GM21737 (cell line): ENCODE results near the gene YDJC.
"Not testable (repeated sequence)": the region's sequence is repeated elsewhere in the genome, so short reads cannot be mapped to it uniquely, and the experiment has no call there.

Experiments used
- ATAC-seq: cut with Tn5 transposase; IDR thresholded peaks from one replicate; pipeline ENCODE4 v1.9.1; 2021; ENCODE audit warnings: mild to moderate bottlenecking, moderate library complexity; ENCODE audit not compliant: unreplicated experiment

YDJC gene

GRCh38 chr22:21652010-21652546, 22.3 kb upstream of the YDJC start:
- peak; percentile 76 for ATAC-seq

- peak; percentile 29 for ATAC-seq
Measured at GRCh38 chr22:21651521-21652009, 21.7 kb upstream of the YDJC start.

GRCh38 chr22:21650823-21651520, 21.1 kb upstream of the YDJC start:
- ATAC-seq, result no peak

GRCh38 chr22:21650280-21650679, 20.5 kb upstream of the YDJC start:
- no peak for ATAC-seq

- ATAC-seq, result no peak
Measured at GRCh38 chr22:21646608-21647590, 17.1 kb upstream of the YDJC start.

GRCh38 chr22:21645513-21645912, 15.7 kb upstream of the YDJC start:
- not testable (repeated sequence) for ATAC-seq

GRCh38 chr22:21643533-21644357, 13.9 kb upstream of the YDJC start:
- ATAC-seq, result no peak

- ATAC-seq, result no peak
Measured at GRCh38 chr22:21642584-21643448, 13.0 kb upstream of the YDJC start.

GRCh38 chr22:21641789-21642583, 12.2 kb upstream of the YDJC start, which contains the start of gene SDF2L1:
Gene SDF2L1, plus strand, starts transcription at chr22:21642302. Its CDS starts 35 bp downstream, at chr22:21642337.
- peak; percentile 91 for ATAC-seq

GRCh38 chr22:21641417-21641788, 11.6 kb upstream of the YDJC start:
- peak; percentile 1 for ATAC-seq

GRCh38 chr22:21640810-21641209, 11.0 kb upstream of the YDJC start:
- ATAC-seq, result no peak

DNA sequence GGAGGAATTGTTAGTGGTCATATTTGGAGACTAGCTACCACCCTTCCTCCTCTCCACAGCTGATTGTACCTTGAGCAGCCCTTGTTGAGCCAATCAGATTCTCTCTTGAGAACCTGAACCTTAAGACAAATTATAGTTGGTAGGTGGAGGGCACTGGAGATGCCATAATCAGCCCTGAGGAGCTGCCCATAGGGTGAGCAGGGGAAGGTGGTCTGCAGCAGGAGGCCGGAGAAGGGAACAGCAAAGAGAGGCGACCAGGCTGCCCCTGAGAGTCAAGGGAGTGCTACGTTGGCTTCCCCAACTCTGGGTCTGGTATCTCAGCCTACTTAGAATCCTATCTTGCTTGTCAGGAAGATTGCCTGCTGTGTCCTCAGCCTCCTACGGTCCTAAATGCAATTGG, 9.5 kb upstream of the YDJC start:
- ATAC-seq, result no peak

DNA sequence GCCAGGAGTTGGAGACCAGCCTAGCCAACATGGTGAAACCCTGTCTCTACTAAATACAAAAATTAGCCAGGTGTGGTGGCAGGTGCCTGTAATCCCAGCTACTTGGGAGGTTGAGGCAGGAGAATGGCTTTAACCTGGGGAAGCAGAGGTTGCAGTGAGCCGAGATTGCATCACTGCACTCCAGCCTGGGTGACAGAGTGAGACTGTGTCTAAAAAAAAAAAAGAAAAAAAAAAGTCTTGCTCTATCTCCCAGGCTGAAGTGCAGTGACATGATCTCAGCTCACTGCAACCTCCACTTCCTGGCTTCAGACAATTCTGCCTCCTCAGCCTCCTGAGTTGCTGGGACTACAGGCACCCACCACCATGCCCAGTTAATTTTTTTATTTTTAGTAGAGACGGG, 7.6 kb upstream of the YDJC start:
- not testable (repeated sequence) for ATAC-seq

GRCh38 chr22:21636629-21637218, 6.9 kb upstream of the YDJC start:
- ATAC-seq, result no peak

DNA sequence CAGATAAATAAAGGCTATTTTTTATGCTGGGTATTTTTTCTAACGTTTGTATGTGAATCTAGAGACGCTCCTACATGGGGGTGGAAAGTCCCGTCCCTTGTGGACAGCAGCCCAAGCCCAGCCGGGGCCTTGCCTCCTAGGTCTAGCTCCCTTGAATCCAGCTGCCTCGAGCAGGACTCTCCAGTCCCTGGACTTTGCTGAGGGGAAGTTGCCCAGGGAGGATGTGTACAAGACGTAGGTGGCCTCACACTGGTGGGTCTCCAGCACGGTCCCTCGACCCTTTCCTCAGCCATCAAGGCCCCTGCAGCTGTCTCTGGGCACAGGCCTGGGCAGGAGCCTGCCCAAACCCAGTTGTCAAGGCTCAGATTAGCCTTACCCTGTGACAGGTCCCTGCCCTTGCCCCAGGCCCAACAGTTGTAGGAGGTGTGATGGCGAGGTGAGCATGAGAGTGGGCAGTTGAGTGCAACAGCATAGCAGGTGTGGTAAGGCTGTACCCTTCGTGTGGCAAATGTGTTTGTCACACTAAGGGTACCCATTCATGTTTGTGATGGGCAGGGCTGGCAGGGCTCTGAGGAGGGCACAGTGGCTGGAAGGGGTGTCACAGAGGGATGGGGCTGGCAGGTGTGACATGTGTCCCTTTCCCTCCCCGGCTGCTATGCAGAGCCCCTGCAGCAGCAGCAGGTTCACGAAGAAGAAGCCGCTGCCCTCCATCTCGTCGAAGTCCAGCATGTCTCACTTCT, 6.1 kb upstream of the YDJC start:
- ATAC-seq, result no peak

GRCh38 chr22:21634844-21635243, 5.0 kb upstream of the YDJC start:
- ATAC-seq, result no peak

GRCh38 chr22:21634081-21634480, 4.3 kb upstream of the YDJC start:
- ATAC-seq, result no peak

DNA sequence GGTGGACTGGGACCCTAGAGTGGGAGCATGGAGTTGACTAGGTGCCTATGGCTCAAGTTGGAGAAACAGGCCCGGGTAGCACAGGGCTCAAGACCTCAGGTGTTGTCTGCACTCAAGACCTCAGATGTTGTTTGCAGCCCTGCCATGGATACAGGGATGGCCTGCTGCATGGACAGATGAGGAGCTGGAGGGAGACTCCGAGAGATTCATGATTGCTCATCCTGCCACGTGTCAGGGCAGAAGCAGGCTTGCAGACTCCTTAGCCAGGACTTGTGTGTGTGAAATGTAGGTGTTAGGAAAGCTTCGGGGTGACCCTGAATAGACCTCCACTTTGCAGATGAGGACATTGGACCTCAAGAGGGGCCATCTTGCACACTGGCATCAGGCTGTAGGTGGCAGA, 3.7 kb upstream of the YDJC start:
- ATAC-seq, result no peak
